ENCODE data around the gene LTBP1.
A peak's percentile ranks its signal among the peaks of the same experiment; 100 is the strongest.
"Not testable (repeated sequence)": the region's sequence is repeated elsewhere in the genome, so short reads cannot be mapped to it uniquely, and the experiment has no call there.

The LTBP1 gene

DNA sequence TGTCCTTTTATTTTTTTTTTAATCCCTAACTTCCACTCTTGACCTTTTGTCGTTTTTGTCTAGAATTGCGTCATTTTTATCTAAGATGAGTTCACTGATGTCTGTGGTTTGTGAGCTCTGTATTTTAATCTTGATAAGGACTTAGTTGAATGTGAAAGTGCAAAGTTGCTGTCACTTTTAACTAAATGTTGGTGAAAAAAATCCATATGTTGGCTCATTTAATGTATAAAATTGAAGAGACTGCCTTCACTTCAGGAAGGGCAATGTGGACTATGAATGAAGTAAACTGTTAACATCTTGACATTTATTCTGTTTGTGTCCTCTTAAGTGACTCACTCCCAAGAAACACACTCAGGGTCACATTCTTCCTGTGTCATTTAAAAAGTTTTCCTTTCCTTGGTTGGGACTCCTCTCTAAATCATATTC lies 273.1 kb downstream of the LTBP1 start:
- Histone ChIP-seq H3K4me1 (ENCODE audit: control insufficient read depth, insufficient read depth, low read length, unreplicated experiment) (peaks cover 70% of the 10 kb centered on the region), H2AFZ (ENCODE audit: low read length, unreplicated experiment) (peak overlapping the region; percentile 29), H3K27me3 (ENCODE audit: insufficient read depth, low read length) (no peaks in the 10 kb centered on the region), H3K36me3 (ENCODE audit: insufficient read depth, low read length) (peaks cover 31% of the 10 kb centered on the region), H3K4me3 (ENCODE audit: low read depth, low read length) (peak overlapping the region; percentile 22; the same call in 1 of the 2 replicates), H3K27ac (ENCODE audit: low read depth, low read length) (peak overlapping the region; percentile 74), H3K79me2 (ENCODE audit: control insufficient read depth, insufficient read depth, low read length, unreplicated experiment) (peaks cover 2% of the 10 kb centered on the region)

DNA sequence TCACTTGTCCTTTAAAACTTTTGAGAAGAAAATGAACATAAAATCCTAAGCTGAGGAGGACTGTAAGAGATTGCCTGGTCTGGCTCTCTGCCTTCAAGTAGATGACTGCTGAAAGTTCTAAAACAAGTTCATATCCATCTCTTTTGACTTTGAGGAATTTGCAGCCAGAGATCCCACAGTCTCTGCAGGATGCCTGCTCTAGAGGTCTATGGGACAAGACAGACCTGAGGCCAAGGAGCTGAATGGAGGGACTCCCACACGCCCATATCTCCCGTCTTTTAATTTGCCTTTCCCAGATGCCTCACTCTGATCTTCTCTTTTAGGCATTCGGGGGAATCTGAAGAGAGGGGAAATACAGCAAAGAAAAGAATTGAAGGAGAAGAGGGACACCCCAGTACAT lies 273.8 kb downstream of the LTBP1 start:
- peak overlapping the region; percentile 22; the same call in 1 of the 2 replicates for H3K4me3 ChIP-seq (ENCODE audit: low read depth, low read length)
- H3K27me3 ChIP-seq (ENCODE audit: insufficient read depth, low read length), result no peaks in the 10 kb centered on the region
- peaks cover 67% of the 10 kb centered on the region for H3K4me1 ChIP-seq (ENCODE audit: control insufficient read depth, insufficient read depth, low read length, unreplicated experiment)
- peak overlapping the region; percentile 74 for H3K27ac ChIP-seq (ENCODE audit: low read depth, low read length)
- H3K79me2 ChIP-seq (ENCODE audit: control insufficient read depth, insufficient read depth, low read length, unreplicated experiment), result peaks cover 2% of the 10 kb centered on the region
- no peak overlapping the region for H2AFZ ChIP-seq (ENCODE audit: low read length, unreplicated experiment)
- peaks cover 38% of the 10 kb centered on the region for H3K36me3 ChIP-seq (ENCODE audit: insufficient read depth, low read length)

DNA sequence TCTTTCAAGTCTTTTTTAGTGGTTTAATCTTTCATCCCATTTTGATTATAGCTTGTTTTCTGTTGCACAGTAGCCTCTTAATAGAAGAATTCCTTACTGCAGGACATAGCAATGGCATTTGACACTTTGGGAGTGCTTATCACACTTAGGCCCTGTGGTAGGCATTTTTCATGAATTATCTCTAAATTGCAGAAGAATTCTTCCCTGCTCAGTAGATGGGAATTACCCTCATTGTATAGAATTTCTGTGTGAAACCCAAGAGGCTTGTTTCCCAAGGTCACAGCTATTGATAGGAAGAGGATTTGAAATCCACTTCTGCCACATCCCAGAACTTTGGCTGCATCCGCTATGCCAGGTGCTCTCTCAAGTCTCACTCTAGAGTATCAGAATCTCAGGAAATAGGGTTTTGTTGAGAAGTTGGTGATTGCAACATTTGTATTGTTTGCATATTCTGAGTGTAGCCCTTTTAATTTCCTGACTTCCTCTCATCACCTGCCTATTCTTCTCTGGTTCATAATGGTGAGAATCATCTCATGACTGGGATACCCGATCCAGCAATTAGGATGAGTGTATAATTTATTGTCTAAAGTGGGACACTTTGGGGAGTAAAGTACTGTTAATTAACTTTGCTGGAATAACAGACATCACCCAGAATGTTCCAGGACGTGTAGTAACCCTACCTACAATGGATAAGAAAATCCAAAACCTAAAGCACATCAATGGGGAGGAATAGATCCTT lies 274.5 kb downstream of the LTBP1 start:
- H3K27ac ChIP-seq (ENCODE audit: low read depth, low read length), result peak overlapping the region; percentile 74; the same call in 1 of the 2 replicates
- H3K79me2 ChIP-seq (ENCODE audit: control insufficient read depth, insufficient read depth, low read length, unreplicated experiment), result peaks cover 2% of the 10 kb centered on the region
- H3K4me1 ChIP-seq (ENCODE audit: control insufficient read depth, insufficient read depth, low read length, unreplicated experiment), result peaks cover 62% of the 10 kb centered on the region
- H3K36me3 ChIP-seq (ENCODE audit: insufficient read depth, low read length), result peaks cover 38% of the 10 kb centered on the region
- no peak overlapping the region for H3K4me3 ChIP-seq (ENCODE audit: low read depth, low read length)
- H3K27me3 ChIP-seq (ENCODE audit: insufficient read depth, low read length), result no peaks in the 10 kb centered on the region
- H2AFZ ChIP-seq (ENCODE audit: low read length, unreplicated experiment), result no peak overlapping the region

DNA sequence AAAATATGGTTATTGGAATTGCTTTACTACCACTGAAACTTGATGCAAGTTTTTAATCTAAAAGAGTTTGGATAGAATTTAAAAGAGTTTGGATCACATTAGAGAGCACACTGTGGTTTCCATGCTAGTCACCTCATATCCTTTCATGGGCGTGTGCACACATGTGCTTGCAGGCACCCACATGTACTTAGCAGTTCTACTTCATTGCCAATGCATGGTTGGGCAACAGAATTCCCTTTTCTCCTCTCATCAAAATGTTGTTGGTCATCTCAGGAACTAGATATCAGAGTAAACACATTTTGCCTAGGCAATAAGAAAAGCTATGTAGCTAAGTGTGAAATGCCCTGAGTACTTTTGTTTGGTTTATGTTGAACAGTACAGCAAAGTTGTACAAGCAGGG lies 275.6 kb downstream of the LTBP1 start:
- no peaks in the 10 kb centered on the region for H3K27me3 ChIP-seq (ENCODE audit: insufficient read depth, low read length)
- H3K4me3 ChIP-seq (ENCODE audit: low read depth, low read length), result no peak overlapping the region
- peak overlapping the region; percentile 81; the same call in 1 of the 2 replicates for H3K27ac ChIP-seq (ENCODE audit: low read depth, low read length)
- H3K4me1 ChIP-seq (ENCODE audit: control insufficient read depth, insufficient read depth, low read length, unreplicated experiment), result peaks cover 55% of the 10 kb centered on the region
- H2AFZ ChIP-seq (ENCODE audit: low read length, unreplicated experiment), result no peak overlapping the region
- H3K36me3 ChIP-seq (ENCODE audit: insufficient read depth, low read length), result peaks cover 38% of the 10 kb centered on the region
- H3K79me2 ChIP-seq (ENCODE audit: control insufficient read depth, insufficient read depth, low read length, unreplicated experiment), result peaks cover 2% of the 10 kb centered on the region

DNA sequence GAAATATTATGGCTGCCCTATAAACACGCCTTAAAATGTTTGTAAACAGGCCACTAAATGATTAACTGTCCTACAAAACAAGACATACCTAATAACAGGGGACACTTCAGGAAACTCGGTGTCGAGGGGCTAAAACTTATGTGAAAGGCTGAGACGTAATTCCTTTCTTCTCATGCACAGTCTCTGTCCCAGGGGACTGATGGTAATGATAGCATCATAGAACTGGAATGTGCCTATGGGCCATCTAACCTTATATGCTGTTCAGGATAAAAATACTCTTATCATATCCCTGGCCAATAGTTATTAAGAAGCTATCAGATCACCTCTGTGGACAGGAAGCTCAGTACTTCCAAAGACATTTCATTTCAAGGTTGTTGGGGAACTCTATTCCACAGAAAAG lies 277.1 kb downstream of the LTBP1 start:
- Histone ChIP-seq H2AFZ (ENCODE audit: low read length, unreplicated experiment) (no peak overlapping the region), H3K4me3 (ENCODE audit: low read depth, low read length) (peak overlapping the region; percentile 21; the same call in 1 of the 2 replicates), H3K79me2 (ENCODE audit: control insufficient read depth, insufficient read depth, low read length, unreplicated experiment) (peaks cover 2% of the 10 kb centered on the region), H3K36me3 (ENCODE audit: insufficient read depth, low read length) (peaks cover 38% of the 10 kb centered on the region), H3K27me3 (ENCODE audit: insufficient read depth, low read length) (no peaks in the 10 kb centered on the region), H3K4me1 (ENCODE audit: control insufficient read depth, insufficient read depth, low read length, unreplicated experiment) (peaks cover 57% of the 10 kb centered on the region), H3K27ac (ENCODE audit: low read depth, low read length) (peak overlapping the region; percentile 81)

DNA sequence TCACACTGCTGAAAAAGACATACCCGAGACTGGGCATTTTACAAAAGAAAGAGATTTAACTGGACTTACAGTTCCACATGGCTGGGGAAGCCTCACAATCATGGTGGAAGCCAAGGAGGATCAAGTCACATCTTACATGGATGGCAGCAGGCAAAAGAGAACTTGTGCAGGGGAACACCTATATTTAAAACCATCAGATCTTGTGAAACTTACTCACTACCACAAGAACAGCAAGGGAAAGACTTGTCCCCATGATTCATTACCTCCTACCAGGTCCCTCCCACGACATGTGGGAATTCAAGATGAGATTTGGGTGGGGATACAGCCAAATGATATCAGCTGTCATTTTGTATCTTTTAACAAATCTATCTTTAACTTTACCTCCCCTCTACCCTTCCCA lies 278.6 kb downstream of the LTBP1 start:
- Histone ChIP-seq H3K4me3 (ENCODE audit: low read depth, low read length) (no peak overlapping the region), H3K79me2 (ENCODE audit: control insufficient read depth, insufficient read depth, low read length, unreplicated experiment) (peaks cover 2% of the 10 kb centered on the region), H3K36me3 (ENCODE audit: insufficient read depth, low read length) (peaks cover 38% of the 10 kb centered on the region), H2AFZ (ENCODE audit: low read length, unreplicated experiment) (no peak overlapping the region), H3K27ac (ENCODE audit: low read depth, low read length) (peak overlapping the region; percentile 81), H3K27me3 (ENCODE audit: insufficient read depth, low read length) (no peaks in the 10 kb centered on the region), H3K4me1 (ENCODE audit: control insufficient read depth, insufficient read depth, low read length, unreplicated experiment) (peaks cover 54% of the 10 kb centered on the region)

DNA sequence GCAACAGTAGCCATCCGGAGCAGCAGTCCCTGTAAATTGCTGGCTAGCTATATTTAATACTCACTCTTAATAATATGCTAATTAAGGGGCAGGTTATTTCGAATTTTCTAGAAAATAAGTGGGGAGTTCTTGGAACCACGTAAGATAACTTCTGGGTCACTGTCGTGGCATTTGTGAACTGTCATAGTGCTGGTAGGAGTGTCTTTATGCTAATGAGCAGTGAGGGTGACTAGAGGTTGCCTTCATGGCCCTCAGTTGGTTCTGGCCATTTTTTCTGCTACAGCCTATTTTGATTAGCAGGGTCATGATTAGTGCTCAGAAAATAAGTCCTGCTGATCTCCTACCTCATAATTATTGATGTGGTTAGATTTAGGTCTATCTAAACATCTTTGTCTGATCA lies 279.8 kb downstream of the LTBP1 start:
- peaks cover 33% of the 10 kb centered on the region for H3K36me3 ChIP-seq (ENCODE audit: insufficient read depth, low read length)
- no peaks in the 10 kb centered on the region for H3K27me3 ChIP-seq (ENCODE audit: insufficient read depth, low read length)
- H3K4me1 ChIP-seq (ENCODE audit: control insufficient read depth, insufficient read depth, low read length, unreplicated experiment), result peaks cover 49% of the 10 kb centered on the region

DNA sequence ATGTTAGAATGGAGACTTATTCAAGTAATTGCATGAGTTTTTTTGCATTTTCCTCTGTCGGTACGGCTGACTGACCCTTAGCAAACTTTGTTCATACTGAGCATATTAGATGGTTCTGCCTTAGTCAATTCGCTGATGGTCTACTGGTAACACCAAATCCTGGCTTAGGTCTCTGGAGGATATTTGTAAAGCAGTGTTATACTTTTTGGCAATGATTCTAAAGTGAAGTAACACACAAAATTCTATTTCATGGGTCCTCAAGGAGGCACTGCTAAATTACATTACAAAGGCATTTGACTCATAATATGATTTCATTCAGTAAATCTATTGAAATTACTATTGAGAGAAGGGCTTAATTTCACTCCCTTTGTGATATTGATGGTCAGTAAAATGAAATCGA lies 282.9 kb downstream of the LTBP1 start:
- no peaks in the 10 kb centered on the region for H3K27me3 ChIP-seq (ENCODE audit: insufficient read depth, low read length)
- peak overlapping the region; percentile 60 for H3K27ac ChIP-seq (ENCODE audit: low read depth, low read length)
- peaks cover 31% of the 10 kb centered on the region for H3K4me1 ChIP-seq (ENCODE audit: control insufficient read depth, insufficient read depth, low read length, unreplicated experiment)
- peaks cover 18% of the 10 kb centered on the region for H3K36me3 ChIP-seq (ENCODE audit: insufficient read depth, low read length)
- H3K79me2 ChIP-seq (ENCODE audit: control insufficient read depth, insufficient read depth, low read length, unreplicated experiment), result no peaks in the 10 kb centered on the region
- H3K4me3 ChIP-seq (ENCODE audit: low read depth, low read length), result no peak overlapping the region
- H2AFZ ChIP-seq (ENCODE audit: low read length, unreplicated experiment), result no peak overlapping the region

More for the DNA sequence above, 279.8 kb downstream of the LTBP1 start:
- Histone ChIP-seq H3K27ac (ENCODE audit: low read depth, low read length) (peak overlapping the region; percentile 81; the same call in 1 of the 2 replicates), H2AFZ (ENCODE audit: low read length, unreplicated experiment) (no peak overlapping the region), H3K4me3 (ENCODE audit: low read depth, low read length) (no peak overlapping the region), H3K79me2 (ENCODE audit: control insufficient read depth, insufficient read depth, low read length, unreplicated experiment) (peaks cover 2% of the 10 kb centered on the region)

DNA sequence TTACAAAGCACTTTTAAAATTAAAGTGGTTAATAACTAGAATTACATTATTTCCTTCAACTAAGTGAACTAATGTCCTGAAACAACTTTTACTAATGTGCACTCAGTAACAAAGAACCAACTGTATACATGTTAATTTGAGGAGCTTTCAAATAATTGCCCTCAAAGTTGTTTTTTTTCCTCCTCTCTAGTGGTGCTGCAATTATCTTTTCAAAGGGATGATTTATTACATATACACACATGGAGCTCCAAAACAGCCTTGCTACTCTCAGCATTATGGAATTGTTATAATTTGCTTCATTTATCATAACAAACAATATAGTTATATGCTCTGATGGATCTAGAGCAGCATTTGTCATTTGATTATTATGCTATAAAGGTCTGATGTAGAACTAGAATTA lies 283.4 kb downstream of the LTBP1 start:
- Histone ChIP-seq H3K36me3 (ENCODE audit: insufficient read depth, low read length) (peaks cover 12% of the 10 kb centered on the region), H3K27ac (ENCODE audit: low read depth, low read length) (peak overlapping the region; percentile 60), H3K4me1 (ENCODE audit: control insufficient read depth, insufficient read depth, low read length, unreplicated experiment) (peaks cover 30% of the 10 kb centered on the region), H3K79me2 (ENCODE audit: control insufficient read depth, insufficient read depth, low read length, unreplicated experiment) (no peaks in the 10 kb centered on the region), H2AFZ (ENCODE audit: low read length, unreplicated experiment) (peak overlapping the region; percentile 6), H3K4me3 (ENCODE audit: low read depth, low read length) (no peak overlapping the region), H3K27me3 (ENCODE audit: insufficient read depth, low read length) (no peaks in the 10 kb centered on the region)

DNA sequence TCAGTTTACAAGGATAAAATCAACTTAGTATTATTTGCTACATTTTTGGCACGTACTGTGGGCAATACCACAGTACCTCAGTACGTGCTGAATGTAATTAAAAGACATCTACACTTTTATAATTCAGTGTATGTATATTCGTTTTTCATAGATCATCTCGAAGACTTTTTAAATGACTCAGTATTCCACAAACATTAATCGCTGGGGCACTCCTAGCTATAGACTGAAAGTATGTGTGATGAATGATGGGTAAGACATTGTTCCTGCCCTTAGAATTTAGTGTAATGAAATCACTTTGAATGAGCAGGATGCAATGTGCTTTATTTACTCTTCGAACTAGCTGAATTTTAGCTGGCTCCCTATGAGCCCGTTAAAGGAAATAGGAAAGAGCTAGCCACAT lies 284.1 kb downstream of the LTBP1 start:
- H3K27ac ChIP-seq (ENCODE audit: low read depth, low read length), result peak overlapping the region; percentile 60; the same call in 1 of the 2 replicates
- H3K79me2 ChIP-seq (ENCODE audit: control insufficient read depth, insufficient read depth, low read length, unreplicated experiment), result no peaks in the 10 kb centered on the region
- H2AFZ ChIP-seq (ENCODE audit: low read length, unreplicated experiment), result no peak overlapping the region
- peaks cover 25% of the 10 kb centered on the region for H3K4me1 ChIP-seq (ENCODE audit: control insufficient read depth, insufficient read depth, low read length, unreplicated experiment)
- H3K27me3 ChIP-seq (ENCODE audit: insufficient read depth, low read length), result no peaks in the 10 kb centered on the region
- H3K36me3 ChIP-seq (ENCODE audit: insufficient read depth, low read length), result peaks cover 9% of the 10 kb centered on the region
- no peak overlapping the region for H3K4me3 ChIP-seq (ENCODE audit: low read depth, low read length)

DNA sequence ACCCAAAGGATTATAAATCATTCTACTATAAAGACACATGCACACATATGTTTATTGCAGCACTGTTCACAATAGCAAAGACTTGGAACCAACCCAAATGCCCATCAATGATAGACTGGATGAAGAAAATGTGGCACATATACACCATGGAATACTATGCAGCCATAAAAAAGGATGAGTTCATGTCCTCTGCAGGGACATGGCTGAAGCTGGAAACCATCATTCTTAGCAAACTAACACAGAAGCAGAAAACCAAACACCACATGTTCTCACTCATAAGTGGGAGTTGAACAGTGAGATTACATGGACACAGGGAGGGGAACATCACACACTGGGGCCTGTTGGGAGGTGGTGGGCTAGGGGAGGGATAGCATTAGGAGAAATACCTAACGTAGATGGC lies 288.8 kb downstream of the LTBP1 start:
- H3K4me3 ChIP-seq (ENCODE audit: low read depth, low read length); H3K27me3 ChIP-seq (ENCODE audit: insufficient read depth, low read length); H3K36me3 ChIP-seq (ENCODE audit: insufficient read depth, low read length); H2AFZ ChIP-seq (ENCODE audit: low read length, unreplicated experiment); H3K79me2 ChIP-seq (ENCODE audit: control insufficient read depth, insufficient read depth, low read length, unreplicated experiment): not testable (repeated sequence)
- Histone ChIP-seq H3K4me1 (ENCODE audit: control insufficient read depth, insufficient read depth, low read length, unreplicated experiment) (peaks cover 37% of the 10 kb centered on the region), H3K27ac (ENCODE audit: low read depth, low read length) (peak overlapping the region; percentile 93)
